Cardiac fibroblast (primary cell): ENCODE data around the gene MINDY4B.
A peak's percentile ranks its signal among the peaks of the same experiment; 100 is the strongest.

ENCODE experiments used
- DNase-seq, 2 donors: peaks; one replicate each; pipeline versions ENCODE4 v3.0.0 to v3.0.0-alpha.2; 2010; ENCODE audit warnings: low read depth in 2 of 2
- H3K4me3 ChIP-seq, 2 donors: replicated peaks in 1 of 2; 1 replicate in 1 of 2; 2 replicates in 1 of 2; pipeline ENCODE4 v1.5.1; 2011; ENCODE audit warnings: low read depth in 2 of 2, low read length in 2 of 2, mild to moderate bottlenecking in 2 of 2, moderate library complexity in 1 of 2
- TF ChIP-seq, protein P1 (sequence below): IDR thresholded peaks from one replicate; pipeline ENCODE4 v1.5.1; 2011; ENCODE audit warnings: low read depth, mild to moderate bottlenecking, low read length, inconsistent platforms

The MINDY4B gene

DNA sequence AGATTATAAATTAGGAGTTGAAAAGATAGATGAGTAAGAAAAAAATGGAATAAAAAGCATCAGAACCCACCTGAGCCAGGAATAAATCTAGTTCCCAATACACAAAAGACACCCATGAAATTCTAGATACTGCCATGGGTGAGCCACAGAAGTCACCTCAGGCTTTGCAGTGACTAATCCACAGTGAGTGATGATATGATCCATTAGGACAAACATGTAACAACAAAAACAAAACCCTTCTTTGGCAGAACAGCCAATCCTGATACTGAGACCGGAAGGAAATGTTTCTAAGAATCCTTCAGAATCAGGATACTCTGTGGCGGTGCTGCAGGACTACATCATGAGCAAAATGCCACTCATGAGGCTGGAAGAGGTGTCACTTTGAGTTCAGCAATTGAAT lies 15.0 kb upstream of the MINDY4B start:
- peak; percentile 5 to 20 for DNase-seq
- TF ChIP-seq, protein P1, sequence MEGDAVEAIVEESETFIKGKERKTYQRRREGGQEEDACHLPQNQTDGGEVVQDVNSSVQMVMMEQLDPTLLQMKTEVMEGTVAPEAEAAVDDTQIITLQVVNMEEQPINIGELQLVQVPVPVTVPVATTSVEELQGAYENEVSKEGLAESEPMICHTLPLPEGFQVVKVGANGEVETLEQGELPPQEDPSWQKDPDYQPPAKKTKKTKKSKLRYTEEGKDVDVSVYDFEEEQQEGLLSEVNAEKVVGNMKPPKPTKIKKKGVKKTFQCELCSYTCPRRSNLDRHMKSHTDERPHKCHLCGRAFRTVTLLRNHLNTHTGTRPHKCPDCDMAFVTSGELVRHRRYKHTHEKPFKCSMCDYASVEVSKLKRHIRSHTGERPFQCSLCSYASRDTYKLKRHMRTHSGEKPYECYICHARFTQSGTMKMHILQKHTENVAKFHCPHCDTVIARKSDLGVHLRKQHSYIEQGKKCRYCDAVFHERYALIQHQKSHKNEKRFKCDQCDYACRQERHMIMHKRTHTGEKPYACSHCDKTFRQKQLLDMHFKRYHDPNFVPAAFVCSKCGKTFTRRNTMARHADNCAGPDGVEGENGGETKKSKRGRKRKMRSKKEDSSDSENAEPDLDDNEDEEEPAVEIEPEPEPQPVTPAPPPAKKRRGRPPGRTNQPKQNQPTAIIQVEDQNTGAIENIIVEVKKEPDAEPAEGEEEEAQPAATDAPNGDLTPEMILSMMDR: no peak

DNA sequence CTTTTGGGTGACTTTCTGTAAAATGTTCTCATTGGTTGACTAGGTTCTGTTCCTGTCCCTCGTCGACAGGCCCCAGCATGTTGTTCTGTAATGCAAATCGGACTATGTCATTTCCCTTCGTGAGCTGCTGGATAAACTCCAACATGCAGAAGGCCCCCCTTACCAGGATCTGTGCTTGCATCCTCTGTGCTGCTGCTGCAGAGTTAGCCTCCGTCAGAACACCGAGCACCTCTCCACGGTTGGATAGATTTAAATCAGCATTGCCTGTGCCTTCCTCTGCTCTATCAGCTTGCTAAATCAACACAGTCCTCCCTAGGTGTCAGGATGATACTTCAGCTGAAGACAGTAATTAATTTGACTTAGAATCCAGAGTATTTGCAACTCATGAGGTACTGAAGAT lies 12.7 kb upstream of the MINDY4B start:
- H3K4me3 ChIP-seq: no peak overlapping the region
- DNase-seq: no peak
- TF ChIP-seq, protein P1: no peak

More for the DNA sequence above, 15.0 kb upstream of the MINDY4B start:
- no peak overlapping the region for H3K4me3 ChIP-seq

DNA sequence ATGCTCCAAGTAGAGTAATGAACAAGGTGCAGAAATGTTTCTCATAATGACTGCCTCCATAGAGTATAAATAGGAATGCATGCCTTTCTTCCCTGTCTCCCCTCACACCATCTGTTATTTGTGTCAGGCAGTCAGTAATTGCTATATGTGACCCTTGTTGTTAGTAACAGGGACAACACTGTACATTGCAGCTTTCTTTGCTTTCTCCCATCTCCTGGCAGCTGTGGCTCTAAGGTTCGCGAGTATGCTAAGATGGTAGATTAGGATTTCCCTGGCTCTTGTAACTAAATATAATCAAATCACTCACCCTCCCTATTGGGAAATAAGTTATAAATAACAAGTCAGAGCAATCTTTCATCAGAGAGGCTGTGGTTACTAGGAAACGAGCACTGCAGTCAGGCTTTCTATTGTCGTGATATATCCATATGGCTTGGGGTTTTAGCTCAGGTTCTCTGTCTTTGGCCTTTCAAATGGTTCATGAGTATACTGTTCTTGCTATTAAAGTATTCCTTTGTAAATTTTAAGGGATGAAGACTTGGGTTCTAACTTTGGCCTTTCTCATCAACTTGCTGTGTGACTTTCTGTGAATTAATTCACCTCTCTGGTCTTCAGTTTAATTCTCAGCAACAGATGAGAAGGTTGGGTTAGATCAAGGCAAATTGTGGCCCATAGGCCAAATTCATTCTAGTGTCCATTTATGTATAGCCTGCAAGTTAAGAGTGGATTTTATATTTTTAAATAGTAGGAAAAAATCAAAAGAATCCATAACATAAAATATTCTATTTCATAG lies 8.1 kb upstream of the MINDY4B start:
- TF ChIP-seq, protein P1: no peak
- peak; percentile 2 to 12 for DNase-seq
- H3K4me3 ChIP-seq: no peak overlapping the region

DNA sequence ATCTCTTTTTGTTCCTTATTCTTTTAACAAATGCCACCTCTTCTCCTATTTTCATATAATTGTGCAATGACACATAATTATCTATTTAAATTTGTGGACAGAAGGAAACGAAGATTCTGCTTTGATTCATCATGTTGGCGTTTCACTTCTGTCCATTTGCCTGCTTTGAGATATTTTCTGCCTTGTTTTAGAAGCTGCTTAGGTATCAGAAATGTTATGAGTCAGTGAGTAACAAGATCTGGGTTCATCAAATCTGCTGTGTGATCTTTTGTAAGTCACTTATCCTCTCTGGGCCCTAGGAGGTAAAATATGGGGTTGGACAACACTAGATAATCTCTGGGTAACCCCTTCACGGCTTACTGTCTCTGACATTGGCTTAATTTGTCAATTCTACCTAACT lies 7.3 kb upstream of the MINDY4B start:
- no peak overlapping the region for H3K4me3 ChIP-seq
- DNase-seq: no peak
- TF ChIP-seq, protein P1: no peak

DNA sequence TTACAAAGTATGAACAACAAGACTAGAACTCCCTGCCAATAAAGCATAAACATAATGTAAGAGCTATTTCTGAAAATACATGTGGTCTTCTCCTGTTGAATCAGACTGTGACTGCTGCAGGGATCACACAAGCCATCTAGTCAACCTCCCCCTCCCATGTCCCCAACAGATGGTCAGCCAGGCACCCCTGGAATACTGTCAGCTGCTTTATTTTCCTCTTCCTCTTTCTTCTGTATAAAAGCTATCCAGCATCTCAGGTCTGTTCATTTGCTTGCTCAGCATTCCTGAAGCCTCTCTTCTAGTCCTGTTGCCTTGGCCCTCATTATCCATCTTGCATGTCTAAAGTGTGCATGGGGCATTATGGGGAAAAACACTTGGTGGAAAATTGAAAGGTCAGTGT lies 6.5 kb upstream of the MINDY4B start:
- TF ChIP-seq, protein P1: no peak
- H3K4me3 ChIP-seq: no peak overlapping the region
- DNase-seq: no peak

DNA sequence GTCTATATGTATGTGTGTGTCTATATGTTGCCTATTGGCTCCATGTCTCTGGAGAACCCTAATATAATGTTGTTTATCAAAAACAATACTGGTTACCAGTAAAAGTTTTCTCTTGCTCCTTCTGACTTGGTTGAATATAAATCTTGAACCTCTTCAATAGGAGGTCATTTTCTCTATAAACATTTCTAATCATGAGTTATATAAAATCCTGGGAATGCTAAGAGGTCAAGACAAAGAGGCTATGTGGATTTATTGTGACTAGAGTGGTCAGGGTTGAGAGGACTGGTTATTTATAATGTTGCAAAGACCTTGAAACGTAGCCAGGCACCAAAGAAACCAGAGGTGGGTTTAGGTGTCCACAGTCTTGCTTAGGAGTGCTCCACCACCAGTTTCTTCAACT lies 1.2 kb upstream of the MINDY4B start:
- TF ChIP-seq, protein P1: no peak
- H3K4me3 ChIP-seq: no peak overlapping the region
- DNase-seq: no peak

DNA sequence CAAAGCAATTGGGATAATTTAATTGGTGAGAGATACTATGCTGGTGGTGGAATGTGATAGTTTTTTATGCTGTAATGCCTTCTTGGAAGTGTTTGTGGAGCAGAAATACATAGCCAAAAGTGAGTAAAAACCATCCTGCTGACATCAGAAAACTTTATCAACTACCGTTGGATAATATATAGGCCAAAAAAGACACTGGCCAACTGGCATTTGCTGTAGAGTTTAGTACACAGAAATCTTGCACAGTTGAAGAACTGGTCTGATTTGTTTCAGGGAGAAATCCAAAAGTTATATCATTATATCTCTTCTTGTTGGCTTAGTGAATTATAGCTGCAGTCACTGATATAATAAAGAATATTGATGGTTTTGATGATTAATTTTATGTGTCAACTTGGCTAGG lies 507 bp upstream of the MINDY4B start:
- no peak overlapping the region for H3K4me3 ChIP-seq
- TF ChIP-seq, protein P1: no peak
- no peak for DNase-seq
